Measurements from ENCODE around the gene CEP126. TPM values are rescaled to one million over a fixed set of nuclear protein-coding genes. Genes with fewer than 3 reads are reported as not detected.

Gene CEP126
- total RNA-seq, 1 experiment from 2014 or later: 2.0 TPM

Other genes with a start within 250 kb of the CEP126 start
- gene ANGPTL5, start 1.5 kb downstream of the CEP126 start, total RNA-seq (2021; ENCODE audit: unreplicated experiment): not detected
- not detected for gene CFAP300, start 132.4 kb downstream of the CEP126 start, total RNA-seq (2021; ENCODE audit: unreplicated experiment)
- gene YAP1, start 195.4 kb downstream of the CEP126 start, total RNA-seq (2021; ENCODE audit: unreplicated experiment): 88.6 TPM